Measurements from ENCODE around the gene GALNT18.

DNA sequence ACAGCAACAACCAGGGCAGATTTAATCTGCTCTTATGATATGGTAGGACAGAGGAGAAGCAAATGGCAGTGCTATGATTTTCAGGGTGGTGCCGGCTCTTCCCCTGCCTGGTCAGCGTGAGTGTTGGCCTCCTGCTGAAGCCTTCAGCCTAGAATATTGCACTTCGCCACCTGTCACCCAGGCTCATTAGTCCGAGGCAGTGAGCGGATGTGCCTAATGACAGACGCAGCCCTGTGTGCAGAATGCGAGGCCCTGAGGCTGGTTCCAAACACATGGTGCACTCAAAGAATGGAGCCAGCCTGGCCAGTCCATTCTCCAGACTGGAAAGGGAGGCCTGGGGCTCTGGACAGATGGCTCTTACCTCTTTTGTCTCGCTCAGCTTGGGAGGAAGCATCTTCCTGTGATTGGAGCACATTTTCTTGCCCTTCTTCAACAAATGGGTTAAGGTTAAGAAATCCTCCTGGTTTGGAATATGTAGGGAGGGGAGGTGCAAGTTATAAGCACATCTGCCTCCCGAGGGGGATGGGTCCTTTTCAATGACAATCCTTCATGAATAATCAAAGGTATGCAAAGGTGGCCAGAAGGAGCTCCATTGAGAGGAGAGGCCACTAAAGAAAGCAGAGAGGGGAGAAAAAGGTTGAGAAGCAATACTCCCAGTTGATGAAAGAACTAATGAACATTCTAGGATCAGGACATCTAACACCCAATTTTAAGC lies 39.7 kb upstream of the GALNT18 start:
- TF ChIP-seq, protein P1, sequence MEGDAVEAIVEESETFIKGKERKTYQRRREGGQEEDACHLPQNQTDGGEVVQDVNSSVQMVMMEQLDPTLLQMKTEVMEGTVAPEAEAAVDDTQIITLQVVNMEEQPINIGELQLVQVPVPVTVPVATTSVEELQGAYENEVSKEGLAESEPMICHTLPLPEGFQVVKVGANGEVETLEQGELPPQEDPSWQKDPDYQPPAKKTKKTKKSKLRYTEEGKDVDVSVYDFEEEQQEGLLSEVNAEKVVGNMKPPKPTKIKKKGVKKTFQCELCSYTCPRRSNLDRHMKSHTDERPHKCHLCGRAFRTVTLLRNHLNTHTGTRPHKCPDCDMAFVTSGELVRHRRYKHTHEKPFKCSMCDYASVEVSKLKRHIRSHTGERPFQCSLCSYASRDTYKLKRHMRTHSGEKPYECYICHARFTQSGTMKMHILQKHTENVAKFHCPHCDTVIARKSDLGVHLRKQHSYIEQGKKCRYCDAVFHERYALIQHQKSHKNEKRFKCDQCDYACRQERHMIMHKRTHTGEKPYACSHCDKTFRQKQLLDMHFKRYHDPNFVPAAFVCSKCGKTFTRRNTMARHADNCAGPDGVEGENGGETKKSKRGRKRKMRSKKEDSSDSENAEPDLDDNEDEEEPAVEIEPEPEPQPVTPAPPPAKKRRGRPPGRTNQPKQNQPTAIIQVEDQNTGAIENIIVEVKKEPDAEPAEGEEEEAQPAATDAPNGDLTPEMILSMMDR (IDR thresholded peaks at IDR 0.05), result no peak
- TF ChIP-seq POLR2A (IDR thresholded peaks at IDR 0.05), result no peak

All from body of pancreas (tissue), 4 donors.